ENCODE measurements around the gene GPAT2.
A peak's percentile ranks its signal among the peaks of the same experiment; 100 is the strongest.
"Not testable (repeated sequence)": the region's sequence is repeated elsewhere in the genome, so short reads cannot be mapped to it uniquely, and the experiment has no call there.

Gene GPAT2

GRCh38 chr2:96023701-96024100 is 11.0 kb downstream of the GPAT2 start:
- DNase-seq (ENCODE audit: low spot score), result not testable (repeated sequence)

- DNase-seq (ENCODE audit: low spot score), result peak; percentile 82
Observed at GRCh38 chr2:96022701-96023447, 11.8 kb downstream of the GPAT2 start.

- DNase-seq (ENCODE audit: low spot score), result not testable (repeated sequence)
Observed at GRCh38 chr2:96022126-96022525, 12.6 kb downstream of the GPAT2 start.

GRCh38 chr2:96021142-96021541 is 13.6 kb downstream of the GPAT2 start:
- not testable (repeated sequence) for DNase-seq (ENCODE audit: low spot score)

GRCh38 chr2:96019909-96020590 is 14.7 kb downstream of the GPAT2 start:
- not testable (repeated sequence) for DNase-seq (ENCODE audit: low spot score)

- DNase-seq (ENCODE audit: low spot score), result not testable (repeated sequence)
Observed at GRCh38 chr2:96016321-96016720, 18.4 kb downstream of the GPAT2 start.

GRCh38 chr2:96012792-96013264 is 21.9 kb downstream of the GPAT2 start:
- DNase-seq (ENCODE audit: low spot score), result not testable (repeated sequence)

- not testable (repeated sequence) for DNase-seq (ENCODE audit: low spot score)
Observed at GRCh38 chr2:96012086-96012791, 22.5 kb downstream of the GPAT2 start.

- not testable (repeated sequence) for DNase-seq (ENCODE audit: low spot score)
Observed at GRCh38 chr2:96011129-96011455, 23.6 kb downstream of the GPAT2 start.

- peak; percentile 75 for DNase-seq (ENCODE audit: low spot score)
Observed at GRCh38 chr2:96010320-96011128, 24.2 kb downstream of the GPAT2 start.

GRCh38 chr2:96009833-96010232 is 24.9 kb downstream of the GPAT2 start:
- not testable (repeated sequence) for DNase-seq (ENCODE audit: low spot score)

GRCh38 chr2:96008051-96008450 is 26.7 kb downstream of the GPAT2 start:
- DNase-seq (ENCODE audit: low spot score), result not testable (repeated sequence)

GRCh38 chr2:96006248-96006647 is 28.5 kb downstream of the GPAT2 start:
- not testable (repeated sequence) for DNase-seq (ENCODE audit: low spot score)

GRCh38 chr2:95992520-95993272 is 42.0 kb downstream of the GPAT2 start:
- DNase-seq (ENCODE audit: low spot score), result peak; percentile 16

GRCh38 chr2:95992102-95992501 is 42.6 kb downstream of the GPAT2 start:
- DNase-seq (ENCODE audit: low spot score), result not testable (repeated sequence)

- DNase-seq (ENCODE audit: low spot score), result peak; percentile 9
Observed at GRCh38 chr2:95991351-95992094, 43.2 kb downstream of the GPAT2 start, which contains the start of gene ANKRD36C. TSS of gene ANKRD36C (minus strand) at chr2:95991824. CDS start at chr2:95991708, 116 bp downstream.

- not testable (repeated sequence) for DNase-seq (ENCODE audit: low spot score)
Observed at GRCh38 chr2:95990884-95991283, 43.8 kb downstream of the GPAT2 start.

Data from AG20443 (cell line).